HepG2 (cell line): ENCODE measurements around the gene LRFN2. TPM values are rescaled to one million over a fixed set of nuclear protein-coding genes. Genes with fewer than 3 reads are reported as not detected.

ENCODE experiments used
- ATAC-seq: fragments of 200-7000 bp; cut with Tn5 transposase; 3 replicates; pipeline ENCODE4 v1.9.1; 2020; ENCODE audit warnings: mild to moderate bottlenecking, moderate library complexity
- BruUV-seq: library from RNA; stranded (reverse); fragments of 400-500 nt; replicated peaks from 2 replicates; lab custom pipeline; 2021; lab: Mats Ljungman, UMichigan
- CTCF ChIA-PET: fragments of 300-600 bp; formaldehyde crosslinking; extraction: SDS; loops from one replicate; lab custom pipeline; 2021; ENCODE audit warnings: low total read pairs, inconsistent platforms, low intra/inter-chr PET ratio; lab: Yijun Ruan, JAX
- POLR2A ChIA-PET: fragments of 350-600 bp; sonication (Branson Sonifier 250); formaldehyde crosslinking; loops from one replicate; lab custom pipeline; 2020; ENCODE audit warnings: antibody characterized with exemption, inconsistent platforms; lab: Yijun Ruan, JAX
- DNase-seq: peaks from one replicate; pipeline ENCODE4 v3.0.0-alpha.2; 2015; ENCODE audit warnings: low spot score
- FAIRE-seq: peaks from 3 replicates; lab custom pipeline; 2011; peaks lifted over from hg19 to GRCh38; lab: Jason Lieb, UNC
- H2AFZ ChIP-seq: one replicate; pipeline ENCODE4 v1.6.1; 2011; ENCODE audit warnings: low read length, inconsistent platforms
- H3K27ac ChIP-seq: fragments of 300-600 bp; 3 replicates; pipeline ENCODE4 v1.8.0; 2011; ENCODE audit warnings: mixed run types, mild to moderate bottlenecking, mixed read lengths, low read length, inconsistent platforms; ENCODE audit not compliant: insufficient read depth; ENCODE audit errors: extremely low read length
- H3K27me3 ChIP-seq, 2 experiments: fragments of 200-600 bp in 1 of 2; 2 replicates in 1 of 2; 3 replicates in 1 of 2; pipeline versions ENCODE4 v1.6.0 to v1.8.0; 2011; ENCODE audit warnings: low read length in 2 of 2, mild to moderate bottlenecking in 2 of 2, moderate library complexity in 2 of 2, inconsistent platforms in 1 of 2; ENCODE audit not compliant: insufficient read depth in 2 of 2, control insufficient read depth in 1 of 2
- H3K36me3 ChIP-seq, 2 experiments: fragments of 200-600 bp in 1 of 2; replicated peaks in 1 of 2; 2 replicates in 1 of 2; 3 replicates in 1 of 2; pipeline versions ENCODE4 v1.5.1 to v1.8.0; 2011; ENCODE audit warnings: low read length in 2 of 2, inconsistent platforms in 1 of 2; ENCODE audit not compliant: insufficient read depth in 2 of 2, control insufficient read depth in 1 of 2
- H3K4me1 ChIP-seq: 2 replicates; pipeline ENCODE4 v1.5.1; 2012; ENCODE audit warnings: low read length, inconsistent platforms; ENCODE audit not compliant: insufficient read depth
- H3K4me2 ChIP-seq: 2 replicates; pipeline ENCODE4 v1.6.0; 2011; ENCODE audit warnings: low read depth, low read length, inconsistent platforms
- H3K4me3 ChIP-seq, 3 experiments: fragments of 200-600 bp in 1 of 3; sonication (generic), shearing (Covaris generic) in 1 of 3; replicated peaks in 1 of 3; 2 replicates each; pipeline ENCODE4 v1.5.1; 2011 to 2016; ENCODE audit warnings: low read length in 3 of 3, inconsistent platforms in 2 of 3, low read depth in 2 of 3, mild to moderate bottlenecking in 2 of 3, control low read depth in 1 of 3, mixed read lengths in 1 of 3; ENCODE audit not compliant: insufficient read depth in 1 of 3
- H3K79me2 ChIP-seq: one replicate; pipeline ENCODE4 v1.6.1; 2011; ENCODE audit warnings: low read length, inconsistent platforms; ENCODE audit not compliant: insufficient read depth
- H3K9ac ChIP-seq: 2 replicates; pipeline ENCODE4 v1.6.0; 2011; ENCODE audit warnings: mild to moderate bottlenecking, low read depth, low read length, inconsistent platforms; ENCODE audit not compliant: insufficient read depth
- H3K9me3 ChIP-seq: 2 replicates; pipeline ENCODE4 v1.5.1; 2012; ENCODE audit warnings: mild to moderate bottlenecking, low read length
- H4K20me1 ChIP-seq: 2 replicates; pipeline ENCODE4 v1.6.0; 2011; ENCODE audit warnings: inconsistent platforms, mild to moderate bottlenecking, low read length, moderate library complexity; ENCODE audit not compliant: insufficient read depth
- DPF2 ChIP-seq: sonication (generic); formaldehyde crosslinking; IDR thresholded peaks from 2 replicates; pipeline ENCODE4 v1.4.0; 2020; ENCODE audit warnings: mild to moderate bottlenecking, low read depth, missing genetic modification reagents, borderline replicate concordance
- SAP130 ChIP-seq: IDR thresholded peaks from 2 replicates; pipeline ENCODE4 v1.6.1; 2016; ENCODE audit warnings: low read depth
- SPEN ChIP-seq: sonication (generic); formaldehyde crosslinking; IDR thresholded peaks from 2 replicates; pipeline ENCODE4 v1.5.1; 2020; ENCODE audit warnings: low read depth, mild to moderate bottlenecking, missing genetic modification reagents
- ZFAT ChIP-seq: sonication (generic); formaldehyde crosslinking; conservative IDR thresholded peaks from 2 replicates; pipeline ENCODE4 v1.8.1; 2023; ENCODE audit warnings: missing genetic modification reagents, inconsistent platforms
- ZIK1 ChIP-seq: sonication (generic); formaldehyde crosslinking; IDR thresholded peaks from 2 replicates; pipeline ENCODE4 v1.5.0; 2020; ENCODE audit warnings: mild to moderate bottlenecking, low read depth, missing genetic modification reagents, borderline replicate concordance
- ZNF282 ChIP-seq: fragments of 450-650 bp; IDR thresholded peaks from 2 replicates; pipeline ENCODE4 v1.6.1; 2018; ENCODE audit not compliant: partially characterized antibody
- ZNF382 ChIP-seq: sonication (generic); formaldehyde crosslinking; IDR thresholded peaks from 2 replicates; pipeline ENCODE4 v1.5.0; 2020; ENCODE audit warnings: missing genetic modification reagents, mild to moderate bottlenecking, borderline replicate concordance
- ZNF557 ChIP-seq: sonication (generic); formaldehyde crosslinking; IDR thresholded peaks from 2 replicates; pipeline ENCODE4 v1.4.0; 2020; ENCODE audit warnings: missing genetic modification reagents
- ZSCAN22 ChIP-seq: sonication (generic); formaldehyde crosslinking; IDR thresholded peaks from 2 replicates; pipeline ENCODE4 v1.4.0; 2020; ENCODE audit warnings: mild to moderate bottlenecking, missing genetic modification reagents
- WGBS: methylation state at CpG from one replicate; pipeline ENCODE4 v1.1.6; 2017; ENCODE audit warnings: low lambda C conversion rate; 5-methylcytosine and 5-hydroxymethylcytosine counted together
- in situ Hi-C: cut with HindIII; loops from 2 replicates; pipeline ENCODE4 v1.10.0; 2017; ENCODE audit warnings: low pct_unique_long_range_greater_than_20kb; ENCODE audit not compliant: extremely low pct_ligation_motif_present
- intact Hi-C: fragments of 100-400 bp; cut with micrococcal nuclease; formaldehyde crosslinking; loops from one replicate; pipeline ENCODE4 v1.10.0; 2022; ENCODE audit not compliant: unreplicated experiment
- polyA plus RNA-seq, 8 experiments: library from polyadenylated mRNA; depleted of rRNA in 3 of 8; stranded (reverse) in 7 of 8; unstranded in 1 of 8; fragments of >200 nt; fragmentation: Illumina TruSeq in 4 of 8; extraction: Trizol in 4 of 8; gene quantifications; 2 replicates each; pipeline versions ENCODE4 v1.2.1 to v1.2.3, GENCODE V29; 2011 to 2016; ENCODE audit warnings: low read depth in 4 of 8, missing spikeins in 1 of 8, mixed read lengths in 1 of 8; ENCODE audit not compliant: insufficient read depth in 1 of 8
- total RNA-seq, 5 experiments: library from RNA; depleted of rRNA; stranded (reverse); fragments of >200 nt; fragmentation: Illumina TruSeq; extraction: Trizol; gene quantifications; 2 replicates each; pipeline ENCODE4 v1.2.3, GENCODE V29; 2016; ENCODE audit warnings: low read depth in 1 of 5
- TF ChIP-seq, protein P1 (sequence below): sonication (generic); formaldehyde crosslinking; IDR thresholded peaks from 2 replicates; pipeline ENCODE4 v1.8.1; 2023; ENCODE audit warnings: mild to moderate bottlenecking, missing genetic modification reagents, borderline replicate concordance
- TF ChIP-seq, protein P2 (sequence below): sonication (generic); formaldehyde crosslinking; IDR thresholded peaks from 2 replicates; pipeline ENCODE4 v1.9.0; 2021; ENCODE audit warnings: missing genetic modification reagents, borderline replicate concordance

LRFN2 gene
- total and polyA plus RNA-seq, 2 of the 13 experiments (the other 11 are each of a cell fraction or from before 2014, with no cell fraction given) = not detected

DNA sequence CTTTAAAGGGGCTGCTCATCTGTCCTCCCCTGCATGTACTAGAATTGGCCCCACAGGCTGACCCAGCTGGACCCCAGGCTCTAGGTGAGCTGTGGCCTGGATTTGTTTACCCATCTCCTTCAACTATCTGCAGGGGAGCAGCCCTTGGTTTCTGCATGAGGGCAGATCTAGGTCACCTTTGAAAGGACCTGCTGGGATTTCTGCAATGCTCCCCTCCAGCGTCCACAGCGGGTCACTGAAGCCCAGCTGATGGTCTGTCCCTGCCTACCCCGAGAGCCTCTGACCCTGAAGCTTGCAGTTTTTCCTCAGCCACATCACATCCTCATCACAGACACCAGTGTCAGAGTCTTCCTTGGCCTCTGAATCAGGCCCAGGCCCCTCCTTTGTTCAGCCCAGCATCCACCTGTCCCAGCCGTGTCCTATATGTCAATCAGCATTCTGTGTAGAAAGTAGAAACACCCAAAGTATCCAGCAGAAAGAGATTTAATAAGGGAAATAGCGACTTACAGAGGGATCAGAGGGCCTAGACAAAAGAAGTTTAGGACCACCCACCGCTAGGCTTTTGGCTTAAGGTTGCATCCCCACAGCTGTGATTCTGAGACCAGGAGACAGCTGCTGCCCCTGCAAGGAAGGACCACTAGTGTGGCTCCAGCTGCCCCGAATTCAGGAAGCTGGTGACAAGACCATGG, 243.1 kb downstream of the LRFN2 start:
- CTCF ChIA-PET = no interaction called here
- POLR2A ChIA-PET = no interaction called here
- Histone ChIP-seq H3K27ac (no peak overlapping the region), H3K4me3 (no peak overlapping the region), H3K79me2 (no peaks in the 10 kb centered on the region), H3K9ac (no peak overlapping the region), H3K36me3 (no peaks in the 10 kb centered on the region), H3K9me3 (no peaks in the 10 kb centered on the region), H3K4me1 (no peaks in the 10 kb centered on the region), H4K20me1 (no peaks in the 10 kb centered on the region), H3K27me3 (peaks cover 0 to 1% of the 10 kb centered on the region in 2 experiments; a peak in 1 of 5 replicates), H3K4me2 (no peak overlapping the region), H2AFZ (no peak overlapping the region)
- WGBS = 6% methylated on average over 6 of the region's 7 CpGs
- ATAC-seq (no peak; the same call in 2 of the 3 replicates), DNase-seq (no peak), FAIRE-seq (no peak)
- TF ChIP-seq ZNF282 = no peak
- no peak for TF ChIP-seq ZNF382 (CRISPR knock-in tag)
- no peak for TF ChIP-seq ZNF557 (CRISPR knock-in tag)
- TF ChIP-seq, protein P1, sequence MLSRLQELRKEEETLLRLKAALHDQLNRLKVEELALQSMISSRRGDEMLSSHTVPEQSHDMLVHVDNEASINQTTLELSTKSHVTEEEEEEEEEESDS (CRISPR knock-in tag) = no peak
- TF ChIP-seq, protein P2, sequence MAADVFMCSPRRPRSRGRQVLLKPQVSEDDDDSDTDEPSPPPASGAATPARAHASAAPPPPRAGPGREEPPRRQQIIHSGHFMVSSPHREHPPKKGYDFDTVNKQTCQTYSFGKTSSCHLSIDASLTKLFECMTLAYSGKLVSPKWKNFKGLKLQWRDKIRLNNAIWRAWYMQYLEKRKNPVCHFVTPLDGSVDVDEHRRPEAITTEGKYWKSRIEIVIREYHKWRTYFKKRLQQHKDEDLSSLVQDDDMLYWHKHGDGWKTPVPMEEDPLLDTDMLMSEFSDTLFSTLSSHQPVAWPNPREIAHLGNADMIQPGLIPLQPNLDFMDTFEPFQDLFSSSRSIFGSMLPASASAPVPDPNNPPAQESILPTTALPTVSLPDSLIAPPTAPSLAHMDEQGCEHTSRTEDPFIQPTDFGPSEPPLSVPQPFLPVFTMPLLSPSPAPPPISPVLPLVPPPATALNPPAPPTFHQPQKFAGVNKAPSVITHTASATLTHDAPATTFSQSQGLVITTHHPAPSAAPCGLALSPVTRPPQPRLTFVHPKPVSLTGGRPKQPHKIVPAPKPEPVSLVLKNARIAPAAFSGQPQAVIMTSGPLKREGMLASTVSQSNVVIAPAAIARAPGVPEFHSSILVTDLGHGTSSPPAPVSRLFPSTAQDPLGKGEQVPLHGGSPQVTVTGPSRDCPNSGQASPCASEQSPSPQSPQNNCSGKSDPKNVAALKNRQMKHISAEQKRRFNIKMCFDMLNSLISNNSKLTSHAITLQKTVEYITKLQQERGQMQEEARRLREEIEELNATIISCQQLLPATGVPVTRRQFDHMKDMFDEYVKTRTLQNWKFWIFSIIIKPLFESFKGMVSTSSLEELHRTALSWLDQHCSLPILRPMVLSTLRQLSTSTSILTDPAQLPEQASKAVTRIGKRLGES = no peak
- TF ChIP-seq SAP130 (CRISPR knock-in tag) = no peak
- TF ChIP-seq SPEN (CRISPR knock-in tag) = no peak
- no peak for TF ChIP-seq DPF2
- no peak for TF ChIP-seq ZSCAN22 (CRISPR knock-in tag)
- no peak for TF ChIP-seq ZIK1
- no peak for TF ChIP-seq ZFAT (CRISPR knock-in tag)
- intact Hi-C loops (no loop called here), in situ Hi-C loops (loop anchor here (25.0 kb wide), 1 partner anchor 693 kb away; the partner anchor contains the start of genes TSPO2 and UNC5CL)
- no TSS peak for BruUV-seq
